Fibroblast of lung (primary cell): ENCODE results near the gene HACD2. TPM values are rescaled to one million over a fixed set of nuclear protein-coding genes. Genes with fewer than 3 reads are reported as not detected.

Experiments used
- DNase-seq, 2 donors: peaks; one replicate each; pipeline versions ENCODE4 v3.0.0 to v3.0.0-alpha.2; 2010; ENCODE audit warnings: low read depth in 2 of 2
- H2AFZ ChIP-seq: 2 replicates; pipeline ENCODE4 v1.5.1; 2012; ENCODE audit warnings: low read length, control low read depth, inconsistent platforms
- H3K27ac ChIP-seq: 2 replicates; pipeline ENCODE4 v1.5.1; 2011; ENCODE audit warnings: low read length, control low read depth; ENCODE audit not compliant: insufficient read depth
- H3K27me3 ChIP-seq: 2 replicates; pipeline ENCODE4 v1.5.1; 2011; ENCODE audit warnings: mild to moderate bottlenecking, low read length; ENCODE audit not compliant: control insufficient read depth, insufficient read depth
- H3K36me3 ChIP-seq: 2 replicates; pipeline ENCODE4 v1.5.1; 2011; ENCODE audit warnings: low read length; ENCODE audit not compliant: control insufficient read depth, insufficient read depth
- H3K4me1 ChIP-seq: 2 replicates; pipeline ENCODE4 v1.5.1; 2011; ENCODE audit warnings: low read length; ENCODE audit not compliant: control insufficient read depth, insufficient read depth; ENCODE audit errors: extremely low read depth
- H3K4me2 ChIP-seq: 2 replicates; pipeline ENCODE4 v1.5.1; 2011; ENCODE audit warnings: low read length, control low read depth; ENCODE audit not compliant: insufficient read depth; ENCODE audit errors: extremely low read depth
- H3K4me3 ChIP-seq, 4 experiments: fragments of 200-600 bp in 1 of 4; sonication (generic) in 1 of 4; replicated peaks in 1 of 4; 2 replicates each; pipeline ENCODE4 v1.5.1; 2011 to 2016; ENCODE audit warnings: low read length in 4 of 4, low read depth in 3 of 4, mild to moderate bottlenecking in 3 of 4, control low read depth in 2 of 4, inconsistent platforms in 1 of 4, mixed read lengths in 1 of 4; ENCODE audit not compliant: insufficient read depth in 1 of 4; ENCODE audit errors: control extremely low read depth in 1 of 4
- H3K79me2 ChIP-seq: 2 replicates; pipeline ENCODE4 v1.5.1; 2012; ENCODE audit warnings: mild to moderate bottlenecking, low read length, inconsistent platforms; ENCODE audit not compliant: control insufficient read depth, insufficient read depth
- H3K9ac ChIP-seq: 2 replicates; pipeline ENCODE4 v1.5.1; 2011; ENCODE audit warnings: mild to moderate bottlenecking, low read length, control low read depth; ENCODE audit not compliant: insufficient read depth
- H3K9me3 ChIP-seq: 2 replicates; pipeline ENCODE4 v1.5.1; 2012; ENCODE audit warnings: low read depth, low read length; ENCODE audit not compliant: control insufficient read depth, insufficient read depth
- H4K20me1 ChIP-seq: 2 replicates; pipeline ENCODE4 v1.5.1; 2011; ENCODE audit warnings: low read length; ENCODE audit not compliant: control insufficient read depth, insufficient read depth; ENCODE audit errors: extremely low read depth
- CTCF ChIP-seq, 2 donors: IDR thresholded peaks in 1 of 2; conservative IDR thresholded peaks in 1 of 2; 1 replicate in 1 of 2; 2 replicates in 1 of 2; pipeline ENCODE4 v1.5.1; 2011 to 2012; ENCODE audit warnings: low read length in 2 of 2, control low read depth in 1 of 2, inconsistent platforms in 1 of 2, low read depth in 1 of 2, mild to moderate bottlenecking in 1 of 2
- EZH2 ChIP-seq: IDR thresholded peaks from 2 replicates; pipeline ENCODE4 v1.5.1; 2012; ENCODE audit warnings: low read length, control low read depth, mild to moderate bottlenecking; ENCODE audit errors: missing control alignments
- polyA plus RNA-seq, 2 donors: library from polyadenylated mRNA; depleted of rRNA in 1 of 2; stranded (reverse) in 1 of 2; unstranded in 1 of 2; fragments of >200 nt; gene quantifications; 2 replicates each; pipeline ENCODE4 v1.2.1, GENCODE V29; 2011 to 2012; ENCODE audit warnings: missing spikeins in 1 of 2
- total RNA-seq: library from RNA; depleted of rRNA; stranded (reverse); fragments of >200 nt; gene quantifications from 2 replicates; pipeline ENCODE4 v1.2.1, GENCODE V29; 2014

Gene HACD2
- total and polyA plus RNA-seq, 2 donors (not counting 1 experiment from before 2014, with no cell fraction given), result 22.0 to 48.7 TPM

- Histone ChIP-seq H3K4me2 (no peak overlapping the region), H3K9me3 (no peaks in the 10 kb centered on the region), H3K4me3 (no peak overlapping the region), H3K27ac (no peak overlapping the region), H4K20me1 (no peaks in the 10 kb centered on the region), H3K79me2 (no peaks in the 10 kb centered on the region), H3K36me3 (no peaks in the 10 kb centered on the region), H2AFZ (no peak overlapping the region), H3K4me1 (no peaks in the 10 kb centered on the region), H3K9ac (no peak overlapping the region), H3K27me3 (no peaks in the 10 kb centered on the region)
- no peak for TF ChIP-seq EZH2
- no peak for TF ChIP-seq CTCF (conservative IDR thresholded peaks at IDR 0.05 in 1 of 2, IDR thresholded peaks at IDR 0.05 in 1 of 2; ENCODE audit: low read depth in 1 of 2, low read length in 2 of 2)
- no peak for DNase-seq
Measured at GRCh38 chr3:123511726-123512125, 73.1 kb downstream of the HACD2 start.

- H3K36me3 ChIP-seq, result no peaks in the 10 kb centered on the region
- no peak overlapping the region for H3K4me2 ChIP-seq
- no peak for TF ChIP-seq CTCF (conservative IDR thresholded peaks at IDR 0.05 in 1 of 2, IDR thresholded peaks at IDR 0.05 in 1 of 2; ENCODE audit: low read depth in 1 of 2, low read length in 2 of 2)
- TF ChIP-seq EZH2, result no peak
Measured at GRCh38 chr3:123511084-123511483, 73.8 kb downstream of the HACD2 start.

GRCh38 chr3:123508178-123508577, 76.7 kb downstream of the HACD2 start:
- no peaks in the 10 kb centered on the region for H4K20me1 ChIP-seq
- H3K9ac ChIP-seq, result no peak overlapping the region
- no peak overlapping the region for H3K4me3 ChIP-seq
- no peak overlapping the region for H3K4me2 ChIP-seq
- no peaks in the 10 kb centered on the region for H3K36me3 ChIP-seq
- no peaks in the 10 kb centered on the region for H3K9me3 ChIP-seq
- H3K27me3 ChIP-seq, result no peaks in the 10 kb centered on the region
- TF ChIP-seq CTCF (conservative IDR thresholded peaks at IDR 0.05 in 1 of 2, IDR thresholded peaks at IDR 0.05 in 1 of 2; ENCODE audit: low read depth in 1 of 2, low read length in 2 of 2), result no peak
- no peak for TF ChIP-seq EZH2
- H3K79me2 ChIP-seq, result no peaks in the 10 kb centered on the region
- no peak overlapping the region for H2AFZ ChIP-seq
- no peak overlapping the region for H3K27ac ChIP-seq
- no peak for DNase-seq
- no peaks in the 10 kb centered on the region for H3K4me1 ChIP-seq

More at GRCh38 chr3:123511084-123511483, 73.8 kb downstream of the HACD2 start:
- H3K27me3 ChIP-seq, result no peaks in the 10 kb centered on the region
- DNase-seq, result no peak
- no peak overlapping the region for H3K27ac ChIP-seq
- no peak overlapping the region for H2AFZ ChIP-seq
- H3K9ac ChIP-seq, result no peak overlapping the region
- H3K79me2 ChIP-seq, result no peaks in the 10 kb centered on the region
- H4K20me1 ChIP-seq, result no peaks in the 10 kb centered on the region
- no peaks in the 10 kb centered on the region for H3K9me3 ChIP-seq
- H3K4me1 ChIP-seq, result no peaks in the 10 kb centered on the region
- no peak overlapping the region for H3K4me3 ChIP-seq
